GM18499 (cell line): ENCODE measurements around the gene LRRC18.

ENCODE experiments used
- ATAC-seq: cut with Tn5 transposase; IDR thresholded peaks from one replicate; pipeline ENCODE4 v1.9.1; 2021; ENCODE audit warnings: moderate number of reproducible peaks; ENCODE audit not compliant: insufficient read depth, unreplicated experiment

The LRRC18 gene

DNA sequence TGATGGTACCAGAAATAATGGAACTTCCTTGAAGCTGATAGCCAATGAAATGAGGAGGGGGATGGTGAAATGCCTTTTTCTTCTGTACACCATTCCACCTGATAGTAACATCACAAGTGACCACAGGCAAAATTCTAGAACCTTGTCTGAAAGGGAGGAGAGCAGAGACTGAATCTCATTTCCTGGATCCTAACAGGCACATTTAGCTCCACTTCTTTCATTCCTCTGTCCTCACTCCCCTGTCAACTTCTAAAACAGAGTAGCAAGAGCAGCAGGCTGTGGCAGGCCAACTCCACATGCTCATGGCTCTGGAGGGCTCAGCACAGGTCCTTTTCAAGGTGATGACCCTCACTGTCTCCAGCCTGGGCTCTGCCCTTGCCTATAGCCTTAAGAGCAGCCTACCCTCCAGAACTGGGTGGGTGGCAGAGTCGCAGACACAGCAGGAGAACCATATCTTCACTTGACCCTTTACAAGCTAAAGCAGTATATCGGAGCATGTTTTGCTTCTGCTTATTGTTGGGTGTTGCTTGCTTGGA is at the start of gene LRRC18:
Gene LRRC18, minus strand, starts transcription at position 51 of the 536 bp plus-strand sequence. CDS start 25,685 bp downstream, outside the sequence.
- no peak for ATAC-seq

DNA sequence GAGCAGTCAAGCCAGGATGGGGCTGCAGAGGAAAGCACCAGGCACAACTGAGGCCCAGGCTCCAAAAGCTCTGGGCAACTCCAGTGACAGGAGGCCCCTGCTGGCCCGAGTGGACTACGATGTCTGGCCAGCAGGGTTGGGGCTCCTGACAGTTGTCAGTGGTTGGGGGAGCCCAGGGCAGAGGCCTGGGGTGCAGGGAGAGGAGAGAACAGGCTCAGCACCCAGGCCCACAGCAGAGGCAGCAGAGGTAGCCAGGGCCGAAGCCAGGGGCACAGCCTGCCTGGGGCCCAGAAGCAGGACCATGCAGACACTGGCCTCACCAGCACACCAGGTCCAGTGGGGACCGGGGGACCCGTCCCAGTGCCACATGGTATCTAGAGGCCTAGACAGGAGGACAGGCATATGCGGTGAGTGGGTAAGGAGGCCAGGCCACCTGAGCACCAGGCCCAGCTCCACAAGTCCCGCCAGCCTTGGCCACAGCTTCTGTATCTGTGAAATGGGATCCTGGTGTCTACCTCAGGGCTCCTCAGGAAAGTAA is 46.0 kb upstream of the LRRC18 start:
- ATAC-seq: no peak

- no peak for ATAC-seq
These were observed 44.2 kb upstream of the LRRC18 start for GRCh38 chr10:48983648-48984351.

- ATAC-seq: no peak
These were observed 42.9 kb upstream of the LRRC18 start for GRCh38 chr10:48982584-48982983.

DNA sequence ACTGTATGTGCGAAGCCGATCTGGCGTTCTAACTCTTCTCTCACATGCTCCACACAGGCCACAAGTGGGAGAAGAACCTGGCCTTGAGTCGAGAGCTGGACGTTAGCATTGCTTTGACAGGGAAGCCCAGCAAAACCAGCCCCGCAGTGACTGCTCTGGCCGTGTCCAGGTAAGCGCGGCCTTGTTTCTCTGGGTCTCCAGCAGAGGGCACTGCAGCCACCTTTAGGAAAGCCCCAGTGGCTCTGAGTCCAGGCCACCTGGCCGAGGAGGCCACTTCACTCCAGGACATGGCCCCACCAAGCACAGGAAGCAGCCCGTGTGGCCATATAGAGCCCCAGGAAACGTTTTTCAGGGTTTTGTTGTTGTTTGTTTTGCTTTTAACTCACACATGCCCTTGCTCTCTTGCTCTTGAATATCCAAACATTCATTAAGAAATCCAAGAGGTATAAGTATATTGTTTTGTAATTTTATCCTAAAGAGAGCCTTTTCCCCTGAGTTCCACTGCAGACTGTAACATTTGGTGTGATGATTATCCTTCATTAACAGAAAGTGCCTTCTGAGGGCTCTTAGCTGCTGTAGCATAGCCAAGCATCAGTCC is 41.8 kb upstream of the LRRC18 start:
- ATAC-seq: no peak

- no peak for ATAC-seq
These were observed 38.7 kb upstream of the LRRC18 start for GRCh38 chr10:48978318-48978717.

GRCh38 chr10:48976196-48976595 is 36.6 kb upstream of the LRRC18 start:
- no peak for ATAC-seq

- no peak for ATAC-seq
These were observed 35.0 kb upstream of the LRRC18 start for GRCh38 chr10:48974510-48975156.

DNA sequence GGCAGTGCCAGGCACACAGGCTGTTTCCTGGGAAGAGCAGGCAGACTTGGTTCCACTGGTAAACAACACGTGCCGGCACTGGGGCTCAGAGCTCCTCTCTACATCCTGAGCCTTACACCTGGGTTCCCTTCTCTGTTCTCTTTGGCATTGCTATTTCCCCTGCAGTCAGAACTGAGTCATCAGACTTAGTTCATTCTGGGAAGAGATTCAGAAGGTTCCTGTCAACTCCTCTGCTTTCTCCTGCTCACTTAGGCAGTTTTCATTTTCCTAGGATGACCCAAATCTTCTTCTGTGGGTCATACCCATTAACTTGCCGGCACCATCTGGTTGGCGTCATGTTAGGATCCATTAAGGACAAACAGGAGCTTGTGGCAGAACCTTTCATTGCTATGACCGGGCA is 33.4 kb upstream of the LRRC18 start:
- ATAC-seq: no peak

- ATAC-seq: no peak
These were observed 31.0 kb upstream of the LRRC18 start for GRCh38 chr10:48970654-48971053.

GRCh38 chr10:48970046-48970445 is 30.4 kb upstream of the LRRC18 start:
- no peak for ATAC-seq

DNA sequence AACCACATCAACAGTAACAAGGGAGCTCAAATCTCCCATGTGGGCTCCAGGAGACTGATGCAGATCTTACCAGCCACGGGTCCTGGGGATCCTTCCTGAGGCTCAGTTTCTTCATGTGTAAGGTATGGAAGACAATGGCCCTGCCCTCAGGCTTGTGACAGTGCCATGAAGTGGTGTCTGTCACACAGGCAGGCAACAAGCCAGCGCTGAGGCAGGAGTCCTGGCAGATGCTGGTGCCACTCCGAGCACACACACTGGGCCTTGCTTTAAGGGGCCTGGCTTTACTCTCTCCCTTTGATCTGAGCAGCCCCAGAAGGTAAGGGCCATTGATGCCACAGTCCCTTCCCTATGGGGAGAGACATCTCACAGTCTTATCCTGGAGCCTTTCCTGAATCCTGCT is 28.4 kb upstream of the LRRC18 start:
- no peak for ATAC-seq

DNA sequence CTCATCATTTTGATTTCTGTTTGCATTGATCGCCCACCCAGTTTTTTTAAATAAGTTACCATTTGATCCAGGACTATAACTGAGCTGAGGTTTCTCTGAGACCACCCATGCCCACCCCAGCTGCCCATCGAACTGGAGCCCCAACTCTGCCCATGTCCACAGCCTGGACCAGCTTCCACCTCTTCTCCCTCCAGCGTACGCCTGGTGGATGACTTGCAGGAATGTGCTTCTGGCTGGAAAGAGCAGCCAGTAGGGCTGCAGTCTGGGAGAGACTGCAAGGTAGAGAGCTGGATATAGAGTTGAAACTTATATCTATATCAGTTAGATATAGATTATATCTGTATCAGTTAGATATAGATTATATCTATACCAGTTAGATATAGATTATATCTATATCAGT is 25.8 kb upstream of the LRRC18 start:
- no peak for ATAC-seq

DNA sequence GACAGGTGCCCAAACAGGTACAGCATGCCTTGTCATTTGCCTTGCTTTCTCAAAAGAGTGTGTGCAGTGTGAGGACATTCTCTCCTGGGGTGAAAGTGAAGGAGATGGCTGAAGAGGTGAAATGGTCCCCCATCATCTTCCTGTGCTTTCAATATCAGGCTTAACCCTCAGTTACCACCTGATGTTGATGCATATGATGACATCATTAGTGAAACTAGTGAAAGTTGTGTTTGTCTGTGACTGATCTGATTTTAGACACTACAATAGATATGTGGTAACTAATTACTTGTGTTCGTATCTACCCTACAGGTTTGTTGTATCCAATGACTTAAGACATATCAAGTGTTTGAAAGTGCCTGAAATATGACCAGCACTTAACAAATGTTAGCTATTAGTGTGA is 24.4 kb upstream of the LRRC18 start:
- no peak for ATAC-seq

GRCh38 chr10:48958598-48959190 is 19.1 kb upstream of the LRRC18 start:
- no peak for ATAC-seq

- no peak for ATAC-seq
These were observed 17.9 kb upstream of the LRRC18 start for GRCh38 chr10:48957361-48958151.

DNA sequence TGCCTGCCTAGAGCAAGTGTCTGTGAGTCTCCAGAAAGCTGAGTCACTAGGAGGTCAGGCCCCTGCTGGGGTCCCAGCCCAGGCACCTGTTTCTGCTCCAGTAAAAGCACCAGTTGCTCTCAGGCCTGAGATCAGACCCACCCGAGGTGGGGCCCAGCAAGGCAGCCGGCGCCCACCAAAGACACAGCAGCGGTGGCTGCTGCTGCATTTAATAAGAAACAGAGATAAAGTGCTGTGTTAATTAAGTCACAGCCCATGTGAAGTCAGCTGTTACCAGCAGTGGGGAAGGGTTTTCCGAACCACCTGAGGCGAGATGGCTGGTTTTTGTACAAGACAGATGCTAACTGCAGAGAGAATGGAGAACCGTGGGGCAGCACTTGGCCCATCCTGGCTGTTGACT is 12.1 kb upstream of the LRRC18 start:
- ATAC-seq: no peak

DNA sequence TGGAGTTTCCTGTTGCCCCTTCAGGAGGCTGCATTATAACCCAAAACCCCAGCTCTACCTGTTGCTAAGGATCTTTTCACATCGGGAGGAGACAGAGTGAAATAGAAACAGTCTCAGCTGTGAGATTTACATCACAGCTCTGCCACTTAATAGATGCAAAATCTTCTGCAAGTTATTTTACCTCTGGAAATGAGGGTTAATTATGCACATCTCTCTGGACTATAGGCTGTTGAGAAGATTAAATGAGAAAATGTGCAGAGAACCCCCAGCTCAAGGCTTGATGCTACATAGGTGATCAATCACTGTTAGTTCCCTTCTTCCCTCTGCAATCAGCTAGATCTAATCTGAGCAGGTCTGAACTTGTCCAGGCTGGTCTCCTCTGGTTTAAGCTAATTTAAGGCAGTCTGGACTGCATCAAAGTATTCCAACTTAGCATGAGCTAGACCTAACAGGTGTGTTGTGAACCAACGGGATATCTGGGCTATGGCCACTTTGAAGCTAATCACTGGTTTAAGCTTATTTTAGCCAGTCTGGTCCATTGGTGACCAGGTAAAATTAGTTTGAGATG is 8.9 kb upstream of the LRRC18 start:
- ATAC-seq: no peak

- ATAC-seq: no peak
These were observed 8.2 kb upstream of the LRRC18 start for GRCh38 chr10:48947690-48948469.
